ENCODE data around the gene DIDO1.

DNA sequence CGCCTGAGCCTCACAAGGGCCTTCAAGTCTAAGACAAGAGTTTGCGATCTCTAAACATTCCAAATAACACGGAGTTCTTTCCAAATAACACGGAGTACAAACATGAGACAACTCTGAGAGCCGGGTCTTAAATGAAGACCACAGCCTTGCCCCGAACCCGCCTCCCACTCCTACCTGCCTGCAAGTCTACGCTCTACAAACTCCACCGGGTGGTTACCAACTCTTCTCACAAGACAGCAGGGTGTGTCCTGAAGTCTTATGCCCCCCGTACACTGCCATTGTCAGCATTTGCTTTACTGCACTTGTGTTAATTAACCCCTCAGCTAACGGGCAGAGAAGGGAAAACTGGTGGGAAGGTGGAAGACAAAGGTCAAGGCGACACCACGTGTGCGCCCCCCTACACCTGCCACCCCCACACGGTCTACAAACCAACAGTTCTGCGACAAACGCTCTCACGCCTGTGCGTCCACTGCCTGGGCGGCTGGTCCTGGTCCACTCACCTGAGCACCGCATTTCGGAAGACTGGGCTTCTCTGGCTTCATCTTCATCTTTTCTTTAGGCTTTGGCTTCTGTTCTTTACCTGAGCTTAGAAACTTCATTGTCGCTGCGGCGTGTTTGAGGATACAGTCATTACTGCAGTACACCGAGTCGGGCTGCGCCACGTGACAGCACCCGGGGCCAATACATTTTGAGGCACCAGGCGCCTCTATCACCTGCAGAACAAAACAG lies 19.5 kb downstream of the DIDO1 start:
- TF ChIP-seq CTCF (IDR thresholded peaks at IDR 0.05) (no peak), MAX (IDR thresholded peaks at IDR 0.05; ENCODE audit: low read depth) (no peak), POLR2AphosphoS5 (IDR thresholded peaks at IDR 0.05; ENCODE audit: low read depth, low read length) (no peak), EZH2phosphoT487 (IDR thresholded peaks at IDR 0.05; ENCODE audit: borderline replicate concordance, low read depth) (no peak), YY1 (IDR thresholded peaks at IDR 0.05; ENCODE audit: low read depth) (no peak), PBX3 (IDR thresholded peaks at IDR 0.05) (no peak)
- TF ChIP-seq, protein P1, sequence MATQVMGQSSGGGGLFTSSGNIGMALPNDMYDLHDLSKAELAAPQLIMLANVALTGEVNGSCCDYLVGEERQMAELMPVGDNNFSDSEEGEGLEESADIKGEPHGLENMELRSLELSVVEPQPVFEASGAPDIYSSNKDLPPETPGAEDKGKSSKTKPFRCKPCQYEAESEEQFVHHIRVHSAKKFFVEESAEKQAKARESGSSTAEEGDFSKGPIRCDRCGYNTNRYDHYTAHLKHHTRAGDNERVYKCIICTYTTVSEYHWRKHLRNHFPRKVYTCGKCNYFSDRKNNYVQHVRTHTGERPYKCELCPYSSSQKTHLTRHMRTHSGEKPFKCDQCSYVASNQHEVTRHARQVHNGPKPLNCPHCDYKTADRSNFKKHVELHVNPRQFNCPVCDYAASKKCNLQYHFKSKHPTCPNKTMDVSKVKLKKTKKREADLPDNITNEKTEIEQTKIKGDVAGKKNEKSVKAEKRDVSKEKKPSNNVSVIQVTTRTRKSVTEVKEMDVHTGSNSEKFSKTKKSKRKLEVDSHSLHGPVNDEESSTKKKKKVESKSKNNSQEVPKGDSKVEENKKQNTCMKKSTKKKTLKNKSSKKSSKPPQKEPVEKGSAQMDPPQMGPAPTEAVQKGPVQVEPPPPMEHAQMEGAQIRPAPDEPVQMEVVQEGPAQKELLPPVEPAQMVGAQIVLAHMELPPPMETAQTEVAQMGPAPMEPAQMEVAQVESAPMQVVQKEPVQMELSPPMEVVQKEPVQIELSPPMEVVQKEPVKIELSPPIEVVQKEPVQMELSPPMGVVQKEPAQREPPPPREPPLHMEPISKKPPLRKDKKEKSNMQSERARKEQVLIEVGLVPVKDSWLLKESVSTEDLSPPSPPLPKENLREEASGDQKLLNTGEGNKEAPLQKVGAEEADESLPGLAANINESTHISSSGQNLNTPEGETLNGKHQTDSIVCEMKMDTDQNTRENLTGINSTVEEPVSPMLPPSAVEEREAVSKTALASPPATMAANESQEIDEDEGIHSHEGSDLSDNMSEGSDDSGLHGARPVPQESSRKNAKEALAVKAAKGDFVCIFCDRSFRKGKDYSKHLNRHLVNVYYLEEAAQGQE (IDR thresholded peaks at IDR 0.05; ENCODE audit: low read depth, low read length): no peak
- TF ChIP-seq, protein P2, sequence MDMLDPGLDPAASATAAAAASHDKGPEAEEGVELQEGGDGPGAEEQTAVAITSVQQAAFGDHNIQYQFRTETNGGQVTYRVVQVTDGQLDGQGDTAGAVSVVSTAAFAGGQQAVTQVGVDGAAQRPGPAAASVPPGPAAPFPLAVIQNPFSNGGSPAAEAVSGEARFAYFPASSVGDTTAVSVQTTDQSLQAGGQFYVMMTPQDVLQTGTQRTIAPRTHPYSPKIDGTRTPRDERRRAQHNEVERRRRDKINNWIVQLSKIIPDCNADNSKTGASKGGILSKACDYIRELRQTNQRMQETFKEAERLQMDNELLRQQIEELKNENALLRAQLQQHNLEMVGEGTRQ (IDR thresholded peaks at IDR 0.05; ENCODE audit: borderline replicate concordance, low read depth, low read length): no peak
